Left lung (tissue), 10 donors: ENCODE results near the gene CD7. TPM values are rescaled to one million over a fixed set of nuclear protein-coding genes. Genes with fewer than 3 reads are reported as not detected.

Experiments
- ATAC-seq: fragments of 200-7000 bp; cut with Tn5 transposase; one replicate; pipeline ENCODE4 v1.9.1; 2020; ENCODE audit warnings: moderate library complexity
- DNase-seq, 4 donors: peaks; one replicate each; pipeline ENCODE4 v3.0.0-alpha.2; 2013 to 2020
- H3K27ac ChIP-seq, 2 donors: fragments of 200-600 bp; sonication (generic) in 1 of 2; one replicate each; pipeline versions ENCODE4 v1.5.0 to v1.8.0; 2020 to 2021
- H3K27me3 ChIP-seq, 2 donors: fragments of 200-600 bp; sonication (generic) in 1 of 2; one replicate each; pipeline versions ENCODE4 v1.5.0 to v1.8.0; 2020 to 2021
- H3K36me3 ChIP-seq, 2 donors: fragments of 200-600 bp; sonication (generic) in 1 of 2; one replicate each; pipeline versions ENCODE4 v1.5.0 to v1.8.0; 2020 to 2021
- H3K4me1 ChIP-seq, 2 donors: fragments of 200-600 bp; one replicate each; pipeline ENCODE4 v1.8.0; 2021
- H3K4me3 ChIP-seq, 2 donors: fragments of 200-600 bp; sonication (generic) in 1 of 2; one replicate each; pipeline versions ENCODE4 v1.5.0 to v1.8.0; 2020 to 2021; ENCODE audit warnings: mild to moderate bottlenecking in 1 of 2
- H3K9me3 ChIP-seq, 2 donors: fragments of 200-600 bp; sonication (generic) in 1 of 2; one replicate each; pipeline versions ENCODE4 v1.5.0 to v1.8.0; 2020 to 2021
- CTCF ChIP-seq, 2 donors: fragments of 200-600 bp; sonication (generic) in 1 of 2; IDR thresholded peaks; one replicate each; pipeline versions ENCODE4 v1.5.0 to v1.8.0; 2021; ENCODE audit warnings: antibody characterized with exemption in 2 of 2
- intact Hi-C, 2 donors: fragments of 100-400 bp; cut with DNase I; formaldehyde crosslinking; loops; one replicate each; pipeline versions ENCODE4 v1.11.2 to v1.14.2; 2022
- polyA plus RNA-seq, 6 donors: library from polyadenylated mRNA; unstranded; fragments of 120-200 nt; gene quantifications; one replicate each; pipeline ENCODE4 v1.2.1, GENCODE V29; 2013; ENCODE audit not compliant: insufficient read length in 6 of 6
- total RNA-seq, 2 donors: library from RNA; stranded (reverse); fragmentation: NEBNext Ultra II Directional; extraction: Animal tissue kit (Norgen Biotek cat#: 25700); gene quantifications; one replicate each; pipeline ENCODE4 v1.2.1, GENCODE V29; 2021
- donor health status: DM: no; HTN: yes; CAD: no.
- donor health status: DM: no; HTN: no; CAD: no.

CD7 gene
- total and polyA plus RNA-seq, 8 donors: 1.1 to 6.6 (median 1.7) TPM

DNA sequence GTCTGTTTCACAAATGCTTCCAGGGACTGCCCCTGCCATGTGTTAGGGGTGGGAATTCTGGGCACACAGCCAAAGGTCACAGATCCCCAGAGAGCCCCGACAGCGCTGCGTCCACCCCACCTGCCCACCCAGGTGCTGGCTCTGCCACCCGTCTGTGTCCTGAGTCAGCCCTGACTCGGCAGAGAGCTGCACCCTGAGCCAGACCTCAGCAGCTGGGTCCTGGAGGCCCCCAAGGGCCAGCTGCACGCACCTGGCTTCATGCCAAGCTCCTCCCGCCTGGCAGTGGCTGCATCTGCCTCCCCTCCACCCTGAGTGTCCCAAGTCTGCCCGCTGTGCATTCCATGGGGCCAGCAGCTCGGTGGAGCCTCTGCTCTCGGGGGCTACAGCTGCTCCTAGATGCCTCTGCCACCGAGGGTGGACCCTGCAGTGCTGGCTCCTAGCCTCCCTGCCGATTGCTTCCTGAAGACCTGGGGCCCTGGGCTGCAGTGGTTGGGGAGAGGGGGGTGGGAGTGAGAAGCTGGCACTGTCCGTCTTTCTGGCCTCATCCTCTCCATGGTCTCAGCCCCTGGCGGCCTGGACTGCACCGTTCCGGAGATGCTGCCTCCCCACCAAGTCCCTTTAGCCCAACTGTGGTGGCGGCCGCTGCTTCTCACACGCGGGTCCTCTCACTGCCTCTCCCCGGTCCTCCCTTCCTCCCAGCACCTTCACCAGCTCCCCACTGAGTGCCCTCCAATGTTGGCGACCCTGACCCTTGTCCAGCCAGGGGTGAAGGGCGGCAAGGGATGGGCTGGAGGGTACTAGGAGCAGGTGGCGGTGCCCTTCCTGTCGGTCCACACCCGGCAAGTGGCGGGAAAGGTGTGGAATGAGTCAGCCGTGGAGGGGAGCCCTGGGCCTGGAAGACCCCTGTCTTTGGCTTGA, 13.2 kb upstream of the CD7 start:
- H3K9me3 ChIP-seq: no peaks in the 10 kb centered on the region

GRCh38 chr17:82329683-82330321, 12.4 kb upstream of the CD7 start:
- Histone ChIP-seq H3K4me3 (no peak overlapping the region), H3K27me3 (peaks cover 0 to 18% of the 10 kb centered on the region in 2 donors), H3K4me1 (peaks cover 16 to 39% of the 10 kb centered on the region in 2 donors), H3K9me3 (no peaks in the 10 kb centered on the region), H3K36me3 (peaks cover 0 to 6% of the 10 kb centered on the region in 2 donors), H3K27ac (no peak overlapping the region)
- DNase-seq (peak in 1 of 4 donors; percentile 69), ATAC-seq (no peak)
- TF ChIP-seq CTCF (IDR thresholded peaks at IDR 0.05): no peak
- intact Hi-C loops: no loop called here

More for the DNA sequence above, 13.2 kb upstream of the CD7 start:
- H3K27me3 ChIP-seq: peaks cover 0 to 18% of the 10 kb centered on the region in 2 donors
- peaks cover 22 to 47% of the 10 kb centered on the region in 2 donors for H3K4me1 ChIP-seq
- ATAC-seq (no peak), DNase-seq (peak in 2 of 4 donors; percentile 77 to 78)
- TF ChIP-seq CTCF (IDR thresholded peaks at IDR 0.05): no peak
- intact Hi-C loops: no loop called here
- no peak overlapping the region for H3K4me3 ChIP-seq
- H3K27ac ChIP-seq: no peak overlapping the region
- peaks cover 0 to 6% of the 10 kb centered on the region in 2 donors for H3K36me3 ChIP-seq

DNA sequence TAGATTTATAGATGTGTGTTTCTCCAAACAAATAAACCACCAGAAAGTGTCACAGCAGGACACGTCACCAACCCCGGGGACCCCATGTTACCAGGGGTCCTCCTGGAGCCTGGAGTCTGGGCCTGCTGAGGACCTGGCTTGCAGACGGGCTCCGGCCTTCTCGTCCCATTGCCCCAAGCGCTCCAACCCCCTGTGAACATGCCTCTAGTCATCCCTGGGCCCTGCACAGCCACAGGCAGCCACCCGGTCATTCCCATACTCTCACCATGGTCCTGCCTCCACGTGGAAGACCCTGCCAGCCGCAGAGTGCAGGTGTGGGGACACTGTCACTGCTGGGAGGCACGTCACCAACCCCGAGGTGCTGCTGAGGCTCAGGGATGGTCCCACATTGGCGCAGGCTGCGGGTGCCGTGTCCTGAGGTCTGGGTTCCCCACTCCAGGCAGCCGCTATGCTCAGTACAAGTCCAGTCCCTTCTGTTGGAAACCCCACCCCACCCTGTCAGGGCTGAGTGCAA, 11.6 kb upstream of the CD7 start:
- TF ChIP-seq CTCF (IDR thresholded peaks at IDR 0.05): no peak
- ATAC-seq (no peak), DNase-seq (peak in 1 of 4 donors; percentile 74)
- Histone ChIP-seq H3K4me3 (no peak overlapping the region), H3K27ac (no peak overlapping the region), H3K36me3 (peaks cover 0 to 9% of the 10 kb centered on the region in 2 donors), H3K27me3 (peaks cover 0 to 18% of the 10 kb centered on the region in 2 donors), H3K4me1 (peaks cover 9 to 31% of the 10 kb centered on the region in 2 donors), H3K9me3 (no peaks in the 10 kb centered on the region)
- intact Hi-C loops: no loop called here

GRCh38 chr17:82328141-82328993, 11.0 kb upstream of the CD7 start:
- no peak overlapping the region for H3K27ac ChIP-seq
- ATAC-seq: no peak
- H3K4me3 ChIP-seq: no peak overlapping the region
- intact Hi-C loops: no loop called here
- peaks cover 0 to 10% of the 10 kb centered on the region in 2 donors for H3K36me3 ChIP-seq
- no peak for TF ChIP-seq CTCF (IDR thresholded peaks at IDR 0.05)
- DNase-seq: peak in 1 of 4 donors; percentile 77
- no peaks in the 10 kb centered on the region for H3K9me3 ChIP-seq
- H3K4me1 ChIP-seq: peaks cover 7 to 29% of the 10 kb centered on the region in 2 donors
- H3K27me3 ChIP-seq: peaks cover 0 to 18% of the 10 kb centered on the region in 2 donors
